Measurements from ENCODE around the gene OBP2B. TPM values are rescaled to one million over a fixed set of nuclear protein-coding genes. Genes with fewer than 3 reads are reported as not detected.

Gene OBP2B
- total and polyA plus RNA-seq, 2 experiments from 2014 or later, result not detected

- DNase-seq (ENCODE audit: low spot score), result no peak
Measured at GRCh38 chr9:133161547-133161950, 47.5 kb downstream of the OBP2B start.

GRCh38 chr9:133160742-133161546 is 48.1 kb downstream of the OBP2B start:
- Histone ChIP-seq H3K79me2 (replicated peaks; ENCODE audit: insufficient read depth) (no peaks in the 10 kb centered on the region), H3K4me2 (no peak overlapping the region), H3K4me1 (ENCODE audit: insufficient read depth) (no peaks in the 10 kb centered on the region), H4K20me1 (replicated peaks; ENCODE audit: insufficient read depth) (no peaks in the 10 kb centered on the region; the same call in 1 of the 2 replicates), H3K36me3 (ENCODE audit: insufficient read depth) (no peaks in the 10 kb centered on the region), H2AFZ (no peak overlapping the region), H3K4me3 (no peak overlapping the region), H3F3A (replicated peaks; ENCODE audit: low read depth) (no peaks in the 10 kb centered on the region), H3K9me2 (ENCODE audit: insufficient read depth) (no peaks in the 10 kb centered on the region), H3K27me3 (ENCODE audit: insufficient read depth) (peaks cover 13% of the 10 kb centered on the region), H3K27ac (ENCODE audit: low read depth) (no peak overlapping the region)
- no peak overlapping the region for H3K4me3 Mint-ChIP-seq
- no peaks in the 10 kb centered on the region for H3K9me3 Mint-ChIP-seq
- peaks cover 24% of the 10 kb centered on the region for H3K27me3 Mint-ChIP-seq (ENCODE audit: insufficient read depth, low read depth, poor library complexity)
- peaks cover 2% of the 10 kb centered on the region; the same call in 2 of the 3 replicates for H3K4me1 Mint-ChIP-seq
- TF ChIP-seq CTCF (conservative IDR thresholded peaks at IDR 0.05; ENCODE audit: low read depth in 2 of 2) (peak; percentile 65 to 72), STAT1 (IDR thresholded peaks at IDR 0.05; ENCODE audit: unreplicated experiment) (no peak)
- peak; percentile 16 for ATAC-seq
- H3K36me3 Mint-ChIP-seq (ENCODE audit: low read depth), result peaks cover 18% of the 10 kb centered on the region; the same call in 1 of the 3 replicates
- DNase-seq (ENCODE audit: low spot score), result peak; percentile 68
- H3K27ac Mint-ChIP-seq, result no peak overlapping the region

More at GRCh38 chr9:133161547-133161950, 47.5 kb downstream of the OBP2B start:
- Mint-ChIP-seq H3K4me3 (no peak overlapping the region), H3K27ac (no peak overlapping the region), H3K36me3 (ENCODE audit: low read depth) (peaks cover 18% of the 10 kb centered on the region; the same call in 1 of the 3 replicates), H3K27me3 (ENCODE audit: insufficient read depth, low read depth, poor library complexity) (peaks cover 26% of the 10 kb centered on the region), H3K4me1 (peaks cover 2% of the 10 kb centered on the region; the same call in 2 of the 3 replicates), H3K9me3 (no peaks in the 10 kb centered on the region)
- H4K20me1 ChIP-seq (replicated peaks; ENCODE audit: insufficient read depth), result no peaks in the 10 kb centered on the region; the same call in 1 of the 2 replicates
- TF ChIP-seq EZH2phosphoT487 (IDR thresholded peaks at IDR 0.05; ENCODE audit: unreplicated experiment), result no peak
- H2AFZ ChIP-seq, result no peak overlapping the region
- H3K79me2 ChIP-seq (replicated peaks; ENCODE audit: insufficient read depth), result no peaks in the 10 kb centered on the region
- no peak overlapping the region for H3K4me3 ChIP-seq
- no peaks in the 10 kb centered on the region for H3F3A ChIP-seq (replicated peaks; ENCODE audit: low read depth)
- H3K36me3 ChIP-seq (ENCODE audit: insufficient read depth), result no peaks in the 10 kb centered on the region
- H3K9me2 ChIP-seq (ENCODE audit: insufficient read depth), result no peaks in the 10 kb centered on the region
- no peaks in the 10 kb centered on the region for H3K4me1 ChIP-seq (ENCODE audit: insufficient read depth)
- ATAC-seq, result no peak
- H3K4me2 ChIP-seq, result no peak overlapping the region
- H3K27ac ChIP-seq (ENCODE audit: low read depth), result no peak overlapping the region
- H3K27me3 ChIP-seq (ENCODE audit: insufficient read depth), result peaks cover 13% of the 10 kb centered on the region

GRCh38 chr9:133158695-133159094 is 50.4 kb downstream of the OBP2B start:
- H3K4me1 Mint-ChIP-seq, result peaks cover 2% of the 10 kb centered on the region; the same call in 2 of the 3 replicates
- Histone ChIP-seq H3K4me1 (ENCODE audit: insufficient read depth) (no peaks in the 10 kb centered on the region), H3F3A (replicated peaks; ENCODE audit: low read depth) (no peaks in the 10 kb centered on the region), H3K79me2 (replicated peaks; ENCODE audit: insufficient read depth) (no peaks in the 10 kb centered on the region), H3K4me2 (no peak overlapping the region), H3K4me3 (no peak overlapping the region), H3K27ac (ENCODE audit: low read depth) (no peak overlapping the region), H2AFZ (no peak overlapping the region), H3K27me3 (ENCODE audit: insufficient read depth) (peaks cover 13% of the 10 kb centered on the region), H3K9me2 (ENCODE audit: insufficient read depth) (no peaks in the 10 kb centered on the region), H4K20me1 (replicated peaks; ENCODE audit: insufficient read depth) (no peaks in the 10 kb centered on the region; the same call in 1 of the 2 replicates), H3K36me3 (ENCODE audit: insufficient read depth) (no peaks in the 10 kb centered on the region)
- ATAC-seq (no peak), DNase-seq (ENCODE audit: low spot score) (no peak)
- H3K36me3 Mint-ChIP-seq (ENCODE audit: low read depth), result peaks cover 18% of the 10 kb centered on the region; the same call in 2 of the 3 replicates
- H3K4me3 Mint-ChIP-seq, result no peak overlapping the region
- H3K9me3 Mint-ChIP-seq, result no peaks in the 10 kb centered on the region
- H3K27ac Mint-ChIP-seq, result no peak overlapping the region
- H3K27me3 Mint-ChIP-seq (ENCODE audit: insufficient read depth, low read depth, poor library complexity), result peaks cover 15% of the 10 kb centered on the region
- TF ChIP-seq JUNB (IDR thresholded peaks at IDR 0.05; ENCODE audit: unreplicated experiment) (no peak), ETS1 (IDR thresholded peaks at IDR 0.05) (no peak), CREB1 (CRISPR knock-in tag; IDR thresholded peaks at IDR 0.05; ENCODE audit: low read depth) (no peak), NANOG (IDR thresholded peaks at IDR 0.05; ENCODE audit: borderline replicate concordance) (no peak), EZH2 (IDR thresholded peaks at IDR 0.05; ENCODE audit: low read depth, unreplicated experiment) (no peak), EZH2phosphoT487 (IDR thresholded peaks at IDR 0.05; ENCODE audit: unreplicated experiment) (no peak), ZNF331 (CRISPR knock-in tag; IDR thresholded peaks at IDR 0.05; ENCODE audit: low read depth) (no peak), ZNF114 (CRISPR knock-in tag; IDR thresholded peaks at IDR 0.05) (no peak), REST (IDR thresholded peaks at IDR 0.05; ENCODE audit: unreplicated experiment) (no peak)

All from GM23338 (cell line).